ENCODE data around the gene NCAN. TPM values are rescaled to one million over a fixed set of nuclear protein-coding genes. Genes with fewer than 3 reads are reported as not detected.

The NCAN gene
- polyA plus RNA-seq, 1 donor from 2014 or later, result 52.1 TPM

DNA sequence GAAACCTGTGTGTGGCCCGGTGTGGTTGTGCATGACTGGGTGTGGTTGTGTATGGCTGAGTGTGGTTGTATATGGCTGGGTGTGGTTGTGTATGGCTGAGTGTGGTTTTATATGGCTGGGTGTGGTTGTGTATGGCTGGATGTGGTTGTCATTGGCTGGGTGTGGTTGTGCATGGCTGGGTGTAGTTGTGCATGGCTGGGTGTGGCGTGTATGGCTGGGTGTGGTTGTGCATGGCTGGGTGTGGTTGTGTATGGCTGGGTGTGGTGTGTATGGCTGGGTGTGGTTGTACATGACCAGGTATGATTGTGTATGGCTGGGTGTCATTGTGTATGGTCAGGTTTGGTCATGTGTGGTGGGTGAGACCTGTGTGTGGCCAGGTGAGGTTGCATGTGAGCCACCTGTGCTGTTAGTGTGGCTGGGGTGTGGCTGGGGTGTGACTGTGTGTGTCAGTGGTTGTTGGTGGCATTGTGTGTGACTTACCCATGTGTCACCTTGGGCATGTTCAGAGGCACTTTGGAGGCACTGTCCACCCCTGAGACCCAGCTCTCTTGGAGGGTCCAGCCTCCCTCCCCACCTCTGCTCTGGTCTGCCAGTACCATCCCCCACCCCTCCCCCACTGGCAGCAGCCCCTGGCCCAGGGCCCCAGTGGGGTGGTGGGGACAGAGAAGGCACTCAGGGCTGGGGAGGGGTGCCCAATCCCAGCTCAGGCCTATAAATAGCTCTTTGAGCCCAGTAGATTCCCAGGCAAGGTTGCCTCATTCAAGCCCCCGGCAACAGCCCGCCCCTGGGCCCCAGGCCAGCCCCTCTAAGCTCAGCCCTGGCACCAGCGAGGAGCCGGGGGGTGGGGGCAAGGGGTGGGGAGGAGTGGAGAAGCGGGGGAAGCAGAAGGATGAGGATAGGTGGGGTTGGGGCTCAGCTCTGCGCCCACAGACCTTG, 3.9 kb upstream of the NCAN start:
- no peaks in the 10 kb centered on the region for H3K36me3 ChIP-seq (ENCODE audit: insufficient read depth, low read length)
- no peak overlapping the region for H3K9ac ChIP-seq (ENCODE audit: low read length)
- H3F3A ChIP-seq (ENCODE audit: insufficient read depth, low read length, poor library complexity, severe bottlenecking), result no peaks in the 10 kb centered on the region
- TF ChIP-seq REST (IDR thresholded peaks at IDR 0.05; ENCODE audit: borderline replicate concordance), result no peak
- TF ChIP-seq POLR2AphosphoS5 (IDR thresholded peaks at IDR 0.05), result no peak
- no peak for TF ChIP-seq SMC3 (conservative IDR thresholded peaks at IDR 0.05; ENCODE audit: poor library complexity)
- no peak for TF ChIP-seq MXI1 (conservative IDR thresholded peaks at IDR 0.05; ENCODE audit: poor library complexity, severe bottlenecking)
- TF ChIP-seq RAD21 (conservative IDR thresholded peaks at IDR 0.05), result no peak
- TF ChIP-seq EP300 (conservative IDR thresholded peaks at IDR 0.05; ENCODE audit: poor library complexity, severe bottlenecking), result no peak
- TF ChIP-seq, protein P1, sequence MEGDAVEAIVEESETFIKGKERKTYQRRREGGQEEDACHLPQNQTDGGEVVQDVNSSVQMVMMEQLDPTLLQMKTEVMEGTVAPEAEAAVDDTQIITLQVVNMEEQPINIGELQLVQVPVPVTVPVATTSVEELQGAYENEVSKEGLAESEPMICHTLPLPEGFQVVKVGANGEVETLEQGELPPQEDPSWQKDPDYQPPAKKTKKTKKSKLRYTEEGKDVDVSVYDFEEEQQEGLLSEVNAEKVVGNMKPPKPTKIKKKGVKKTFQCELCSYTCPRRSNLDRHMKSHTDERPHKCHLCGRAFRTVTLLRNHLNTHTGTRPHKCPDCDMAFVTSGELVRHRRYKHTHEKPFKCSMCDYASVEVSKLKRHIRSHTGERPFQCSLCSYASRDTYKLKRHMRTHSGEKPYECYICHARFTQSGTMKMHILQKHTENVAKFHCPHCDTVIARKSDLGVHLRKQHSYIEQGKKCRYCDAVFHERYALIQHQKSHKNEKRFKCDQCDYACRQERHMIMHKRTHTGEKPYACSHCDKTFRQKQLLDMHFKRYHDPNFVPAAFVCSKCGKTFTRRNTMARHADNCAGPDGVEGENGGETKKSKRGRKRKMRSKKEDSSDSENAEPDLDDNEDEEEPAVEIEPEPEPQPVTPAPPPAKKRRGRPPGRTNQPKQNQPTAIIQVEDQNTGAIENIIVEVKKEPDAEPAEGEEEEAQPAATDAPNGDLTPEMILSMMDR (IDR thresholded peaks at IDR 0.05; ENCODE audit: poor library complexity, severe bottlenecking), result no peak
- TF ChIP-seq TAF1 (IDR thresholded peaks at IDR 0.05; ENCODE audit: low read depth), result no peak
- TF ChIP-seq EZH2 (IDR thresholded peaks at IDR 0.05; ENCODE audit: borderline replicate concordance, insufficient read depth, low read length, poor library complexity, severe bottlenecking), result no peak
- peaks cover 16% of the 10 kb centered on the region for H3K79me2 ChIP-seq (replicated peaks; ENCODE audit: insufficient read depth, low read length)
- no peaks in the 10 kb centered on the region for H3K27me3 ChIP-seq (ENCODE audit: insufficient read depth, low read depth, low read length)
- no peaks in the 10 kb centered on the region for H3K9me2 ChIP-seq (ENCODE audit: insufficient read depth, low read length)
- H3K4me2 ChIP-seq (ENCODE audit: low read length), result no peak overlapping the region
- H3K4me3 ChIP-seq (ENCODE audit: low read length), result no peak overlapping the region
- H3K27ac ChIP-seq (ENCODE audit: low read length), result no peak overlapping the region
- H4K20me1 ChIP-seq (ENCODE audit: insufficient read depth), result no peaks in the 10 kb centered on the region
- H3K9me3 ChIP-seq (ENCODE audit: low read length), result no peaks in the 10 kb centered on the region
- H2AFZ ChIP-seq (ENCODE audit: low read depth, low read length), result no peak overlapping the region

GRCh38 chr19:19209372-19209771, 2.4 kb upstream of the NCAN start:
- Histone ChIP-seq H2AFZ (ENCODE audit: low read depth, low read length) (no peak overlapping the region), H3K9me2 (ENCODE audit: insufficient read depth, low read length) (no peaks in the 10 kb centered on the region), H3K79me2 (replicated peaks; ENCODE audit: insufficient read depth, low read length) (peaks cover 30% of the 10 kb centered on the region), H3K27ac (ENCODE audit: low read length) (no peak overlapping the region), H3K27me3 (ENCODE audit: insufficient read depth, low read depth, low read length) (no peaks in the 10 kb centered on the region), H3K4me3 (ENCODE audit: low read length) (no peak overlapping the region), H4K20me1 (ENCODE audit: insufficient read depth) (no peaks in the 10 kb centered on the region), H3K9me3 (ENCODE audit: low read length) (no peaks in the 10 kb centered on the region), H3K9ac (ENCODE audit: low read length) (no peak overlapping the region), H3K36me3 (ENCODE audit: insufficient read depth, low read length) (no peaks in the 10 kb centered on the region), H3K4me2 (ENCODE audit: low read length) (no peak overlapping the region), H3F3A (ENCODE audit: insufficient read depth, low read length, poor library complexity, severe bottlenecking) (no peaks in the 10 kb centered on the region)
- no peak for TF ChIP-seq TAF1 (IDR thresholded peaks at IDR 0.05; ENCODE audit: low read depth)

Measured in neural cell (in vitro differentiated cells).